GM10266 (cell line): Measurements from ENCODE around the gene IRF1.

Experiments used
- DNase-seq: peaks from one replicate; pipeline ENCODE4 v3.0.0; 2012; ENCODE audit errors: extremely low spot score
- TF ChIP-seq, protein P1 (sequence below): IDR thresholded peaks from 2 replicates; pipeline ENCODE4 v1.5.1; 2012; ENCODE audit warnings: mild to moderate bottlenecking, low read depth; ENCODE audit not compliant: control insufficient read depth, insufficient read depth; ENCODE audit errors: missing control alignments

IRF1 gene

DNA sequence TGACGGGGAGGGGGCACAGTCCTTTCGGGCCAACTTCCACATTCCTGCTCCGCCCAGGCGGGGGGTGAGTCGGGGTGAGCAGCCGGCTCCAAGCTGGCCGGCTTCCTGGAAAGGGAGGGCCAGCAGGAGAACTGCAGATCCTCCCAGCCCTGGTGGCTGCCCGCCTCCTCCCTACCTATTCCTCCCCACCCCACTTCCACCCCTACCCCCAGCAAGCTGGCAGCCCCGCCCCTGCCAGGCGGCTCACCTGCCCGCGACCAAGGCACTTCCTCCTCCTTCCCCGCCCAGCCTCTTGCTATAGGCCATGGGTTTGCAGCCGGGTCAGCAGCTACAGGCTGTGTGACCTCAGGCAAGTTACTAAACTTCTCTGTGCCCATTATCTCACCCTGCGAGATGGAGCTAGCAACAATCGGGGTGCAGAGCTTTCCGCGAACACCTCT, 5.6 kb upstream of the IRF1 start:
- TF ChIP-seq, protein P1, sequence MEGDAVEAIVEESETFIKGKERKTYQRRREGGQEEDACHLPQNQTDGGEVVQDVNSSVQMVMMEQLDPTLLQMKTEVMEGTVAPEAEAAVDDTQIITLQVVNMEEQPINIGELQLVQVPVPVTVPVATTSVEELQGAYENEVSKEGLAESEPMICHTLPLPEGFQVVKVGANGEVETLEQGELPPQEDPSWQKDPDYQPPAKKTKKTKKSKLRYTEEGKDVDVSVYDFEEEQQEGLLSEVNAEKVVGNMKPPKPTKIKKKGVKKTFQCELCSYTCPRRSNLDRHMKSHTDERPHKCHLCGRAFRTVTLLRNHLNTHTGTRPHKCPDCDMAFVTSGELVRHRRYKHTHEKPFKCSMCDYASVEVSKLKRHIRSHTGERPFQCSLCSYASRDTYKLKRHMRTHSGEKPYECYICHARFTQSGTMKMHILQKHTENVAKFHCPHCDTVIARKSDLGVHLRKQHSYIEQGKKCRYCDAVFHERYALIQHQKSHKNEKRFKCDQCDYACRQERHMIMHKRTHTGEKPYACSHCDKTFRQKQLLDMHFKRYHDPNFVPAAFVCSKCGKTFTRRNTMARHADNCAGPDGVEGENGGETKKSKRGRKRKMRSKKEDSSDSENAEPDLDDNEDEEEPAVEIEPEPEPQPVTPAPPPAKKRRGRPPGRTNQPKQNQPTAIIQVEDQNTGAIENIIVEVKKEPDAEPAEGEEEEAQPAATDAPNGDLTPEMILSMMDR = no peak
- peak; percentile 67 for DNase-seq

- TF ChIP-seq, protein P1 = no peak
- peak; percentile 86 for DNase-seq
These were observed 5.2 kb upstream of the IRF1 start for GRCh38 chr5:132495667-132496190.

DNA sequence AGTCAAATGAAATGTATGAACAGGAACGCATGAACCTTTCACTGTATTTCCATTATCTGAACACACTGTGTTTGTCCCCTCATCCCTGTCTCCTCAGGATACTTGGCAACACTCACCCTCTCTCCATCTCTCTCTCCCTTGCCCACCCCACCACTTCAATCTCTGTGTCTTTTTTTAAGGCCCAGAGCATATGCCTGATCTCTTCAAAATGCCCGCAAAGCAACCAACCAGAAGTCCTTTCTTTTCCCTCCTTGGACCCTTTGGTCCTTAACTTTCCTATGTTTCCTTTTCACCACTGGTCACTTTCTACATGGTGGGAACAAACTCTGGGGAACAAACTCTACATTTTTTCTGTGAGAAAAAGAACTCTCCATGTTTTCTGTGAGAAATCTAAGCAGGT, 3.2 kb upstream of the IRF1 start:
- no peak for DNase-seq
- TF ChIP-seq, protein P1 = no peak

DNA sequence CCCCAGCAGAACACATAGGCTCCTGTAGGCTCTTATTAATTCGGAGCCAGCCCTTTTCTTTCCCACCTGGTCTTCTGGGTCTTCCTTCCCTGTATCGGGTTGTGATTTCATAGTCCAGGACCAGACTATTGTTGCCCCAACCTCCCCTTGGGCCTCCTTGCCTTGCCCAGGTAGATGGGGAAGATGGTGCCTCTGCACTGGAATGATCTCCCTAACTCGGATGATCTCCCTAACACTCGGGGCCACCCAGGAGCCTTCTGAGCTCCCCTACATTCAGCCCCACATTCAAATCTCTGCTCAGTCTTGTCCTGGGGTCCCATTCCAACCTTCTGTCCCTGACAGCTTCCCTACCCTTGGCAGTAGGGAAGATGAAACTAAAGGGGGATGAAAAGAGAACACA, 2.7 kb upstream of the IRF1 start:
- DNase-seq = no peak
- TF ChIP-seq, protein P1 = no peak

DNA sequence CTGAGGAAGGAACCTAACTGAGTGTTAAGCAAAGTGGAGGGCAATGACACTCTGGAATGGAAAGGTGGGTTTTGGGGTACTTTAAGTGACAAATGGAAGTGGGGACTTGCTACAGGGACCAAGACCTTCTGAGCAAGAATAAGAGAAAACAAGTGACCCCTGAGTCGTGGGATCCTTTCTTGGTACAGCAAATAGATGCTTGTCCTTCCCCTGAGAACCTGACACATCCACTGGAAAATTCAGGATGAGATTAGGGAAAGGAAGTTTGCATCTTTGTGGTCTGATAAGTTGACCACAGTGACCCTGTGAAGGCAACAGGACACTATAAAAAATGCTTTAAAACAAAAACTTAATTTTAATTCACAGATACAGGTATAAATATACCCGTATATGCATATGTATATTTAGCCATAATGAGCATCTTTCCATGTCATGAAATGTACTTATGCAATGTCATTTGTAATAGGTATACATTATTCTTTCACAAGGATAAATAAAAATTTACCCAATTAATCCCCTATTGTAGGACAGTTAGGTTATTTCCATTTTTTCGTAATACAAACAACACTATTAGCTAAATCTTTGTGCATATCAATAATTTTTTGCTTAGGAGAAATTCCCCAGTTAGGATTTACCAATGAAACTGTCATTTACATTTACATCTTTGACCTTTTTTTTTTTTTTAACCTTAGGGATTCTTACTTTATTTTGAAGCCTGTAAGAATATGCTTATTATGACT, 2.0 kb upstream of the IRF1 start:
- TF ChIP-seq, protein P1 = no peak
- DNase-seq = no peak

GRCh38 chr5:132491368-132492364, 1.1 kb upstream of the IRF1 start:
- peak; percentile 63 for DNase-seq
- TF ChIP-seq, protein P1 = no peak
